Activated CD4-positive, alpha-beta memory T cell treated with anti-CD3 and anti-CD28 coated beads, Interleukin-2, amount 10 ng/mL, durations not matched to agents 7 days and 5 days (primary cell): ENCODE data around the gene CDHR1. TPM values are rescaled to one million over a fixed set of nuclear protein-coding genes. Genes with fewer than 3 reads are reported as not detected.
A peak's percentile ranks its signal among the peaks of the same experiment; 100 is the strongest.

Experiments
- CTCF ChIA-PET: fragments of 350-600 bp; sonication (Branson Sonifier 250); formaldehyde crosslinking; loops from one replicate; lab custom pipeline; 2021; ENCODE audit warnings: antibody characterized with exemption, inconsistent platforms; lab: Charles Lee
- POLR2A ChIA-PET: fragments of 350-600 bp; sonication (Branson Sonifier 250); formaldehyde crosslinking; loops from one replicate; lab custom pipeline; 2021; ENCODE audit warnings: antibody characterized with exemption; lab: Charles Lee
- DNase-seq: peaks from one replicate; pipeline ENCODE4 v3.0.0-alpha.2; 2020
- H3K27ac Mint-ChIP-seq: one replicate; pipeline ENCODE4 v1.8.0; 2021; ENCODE audit warnings: mild to moderate bottlenecking, mixed read lengths
- H3K27me3 Mint-ChIP-seq: one replicate; pipeline ENCODE4 v1.8.0; 2021; ENCODE audit warnings: mixed read lengths
- H3K36me3 Mint-ChIP-seq: one replicate; pipeline ENCODE4 v1.8.0; 2021; ENCODE audit warnings: low read depth, mixed read lengths
- H3K4me1 Mint-ChIP-seq: one replicate; pipeline ENCODE4 v1.8.0; 2021; ENCODE audit warnings: mixed read lengths
- H3K4me3 Mint-ChIP-seq: one replicate; pipeline ENCODE4 v1.8.0; 2021; ENCODE audit warnings: mild to moderate bottlenecking, mixed read lengths
- H3K9me3 Mint-ChIP-seq: one replicate; pipeline ENCODE4 v1.8.0; 2021; ENCODE audit warnings: mixed read lengths
- total RNA-seq, 2 experiments: library from RNA; stranded (reverse); gene quantifications; one replicate each; pipeline ENCODE4 v1.2.3, GENCODE V29; 2021

CDHR1 gene
- total RNA-seq, 2 experiments from 2014 or later: 0.38 to 0.45 TPM

- H3K9me3 Mint-ChIP-seq: no peaks in the 10 kb centered on the region
- DNase-seq: no peak
- ChIA-PET CTCF (interaction anchor here (0.7 to 8.9 kb wide), 10 partner anchors 10 to 273 kb away, joined by 3 to 239 read pairs (median 4); no protein-coding TSS in a partner anchor), POLR2A (no interaction called here)
- H3K27ac Mint-ChIP-seq: no peak overlapping the region
- peaks cover 24% of the 10 kb centered on the region for H3K27me3 Mint-ChIP-seq
- H3K4me1 Mint-ChIP-seq: peaks cover 13% of the 10 kb centered on the region
- H3K4me3 Mint-ChIP-seq: no peak overlapping the region
- H3K36me3 Mint-ChIP-seq: no peaks in the 10 kb centered on the region
Measured at GRCh38 chr10:84265418-84265817, 71.1 kb downstream of the CDHR1 start.

GRCh38 chr10:84267503-84268126 is 73.3 kb downstream of the CDHR1 start:
- no peaks in the 10 kb centered on the region for H3K9me3 Mint-ChIP-seq
- no peak overlapping the region for H3K27ac Mint-ChIP-seq
- peak; percentile 83 for DNase-seq
- H3K4me3 Mint-ChIP-seq: no peak overlapping the region
- H3K36me3 Mint-ChIP-seq: no peaks in the 10 kb centered on the region
- ChIA-PET POLR2A (interaction anchor here (0.7 to 2.8 kb wide), 7 partner anchors 26 to 271 kb away, joined by 3 to 10 read pairs (median 4); no protein-coding TSS in a partner anchor), CTCF (interaction anchor here (0.7 to 8.9 kb wide), 33 partner anchors 8 to 284 kb away, joined by 3 to 239 read pairs (median 5); partner anchors contain the start of genes CCSER2 and GHITM)
- H3K27me3 Mint-ChIP-seq: peaks cover 28% of the 10 kb centered on the region
- peaks cover 17% of the 10 kb centered on the region for H3K4me1 Mint-ChIP-seq

DNA sequence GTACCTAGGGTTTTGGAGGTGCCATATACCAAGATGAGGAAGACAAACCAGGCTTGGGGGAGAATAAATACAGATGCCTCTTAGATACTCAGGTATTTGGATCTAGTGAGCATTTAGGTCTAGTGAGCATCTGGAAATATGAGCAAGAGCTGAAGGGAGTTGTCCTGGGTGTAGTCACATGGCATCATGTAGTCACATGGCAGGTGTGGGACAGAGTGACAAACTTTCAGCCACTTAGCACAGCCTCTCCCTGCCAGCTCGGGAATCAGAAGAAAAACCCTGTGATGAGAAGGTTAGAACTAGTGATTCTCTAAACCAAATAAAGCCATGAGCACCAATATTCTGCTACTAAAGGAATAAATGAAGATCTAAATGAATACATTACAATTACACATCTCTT is 74.8 kb downstream of the CDHR1 start:
- no peaks in the 10 kb centered on the region for H3K9me3 Mint-ChIP-seq
- DNase-seq: no peak
- peaks cover 21% of the 10 kb centered on the region for H3K27me3 Mint-ChIP-seq
- H3K36me3 Mint-ChIP-seq: no peaks in the 10 kb centered on the region
- H3K27ac Mint-ChIP-seq: no peak overlapping the region
- POLR2A ChIA-PET: interaction anchor here (2.8 kb wide), 1 partner anchor 60 kb away, joined by 10 read pairs; no protein-coding TSS in a partner anchor
- peaks cover 17% of the 10 kb centered on the region for H3K4me1 Mint-ChIP-seq
- no peak overlapping the region for H3K4me3 Mint-ChIP-seq
- CTCF ChIA-PET: interaction anchor here (1.8 to 8.9 kb wide), 3 partner anchors 11 to 270 kb away, joined by 4 to 239 read pairs (median 35); no protein-coding TSS in a partner anchor

Other genes starting within 250 kb of the CDHR1 start
- 100 to 1,000 TPM; 120 to 124 TPM for gene GHITM, start 55.0 kb upstream of the CDHR1 start, total RNA-seq
- gene GPR15LG, start 20.7 kb upstream of the CDHR1 start, total RNA-seq: not detected
- not detected for gene LRIT2, start 31.0 kb downstream of the CDHR1 start, total RNA-seq
- gene LRIT1, start 47.0 kb downstream of the CDHR1 start, total RNA-seq: not detected
- gene RGR, start 50.5 kb downstream of the CDHR1 start, total RNA-seq: not detected
- 10 to 100 TPM; 80.2 to 87.9 TPM for gene CCSER2, start 134.1 kb downstream of the CDHR1 start, total RNA-seq